Skeletal muscle satellite cell (primary cell): ENCODE measurements around the gene HNRNPUL2.
"Not testable (repeated sequence)": the region's sequence is repeated elsewhere in the genome, so short reads cannot be mapped to it uniquely, and the experiment has no call there.

Source experiments
- H3K27me3 ChIP-seq: 2 replicates; pipeline ENCODE4 v1.7.0; 2013; ENCODE audit warnings: low read length; ENCODE audit not compliant: control insufficient read depth, insufficient read depth
- H3K36me3 ChIP-seq: 2 replicates; pipeline ENCODE4 v1.7.0; 2013; ENCODE audit warnings: mild to moderate bottlenecking, control low read depth, low read length; ENCODE audit not compliant: insufficient read depth
- H3K4me1 ChIP-seq: 2 replicates; pipeline ENCODE4 v1.7.0; 2013; ENCODE audit warnings: low read length; ENCODE audit not compliant: control insufficient read depth, insufficient read depth
- H3K4me2 ChIP-seq: 2 replicates; pipeline ENCODE4 v1.7.0; 2013; ENCODE audit warnings: mild to moderate bottlenecking, low read length
- H3K4me3 ChIP-seq: 2 replicates; pipeline ENCODE4 v1.7.0; 2013; ENCODE audit warnings: low read length
- H3K9ac ChIP-seq: 2 replicates; pipeline ENCODE4 v1.7.0; 2013; ENCODE audit warnings: mild to moderate bottlenecking, low read depth, low read length, moderate library complexity
- H3K9me3 ChIP-seq: replicated peaks from 2 replicates; pipeline ENCODE4 v1.7.0; 2013; ENCODE audit warnings: mild to moderate bottlenecking, control low read depth, low read length

HNRNPUL2 gene

GRCh38 chr11:62693624-62694023 lies 33.6 kb downstream of the HNRNPUL2 start:
- H3K27me3 ChIP-seq, H3K4me3 ChIP-seq, H3K4me2 ChIP-seq, H3K9ac ChIP-seq, H3K9me3 ChIP-seq: not testable (repeated sequence)
- Histone ChIP-seq H3K36me3 (peaks cover 32% of the 10 kb centered on the region), H3K4me1 (peaks cover 17% of the 10 kb centered on the region)

DNA sequence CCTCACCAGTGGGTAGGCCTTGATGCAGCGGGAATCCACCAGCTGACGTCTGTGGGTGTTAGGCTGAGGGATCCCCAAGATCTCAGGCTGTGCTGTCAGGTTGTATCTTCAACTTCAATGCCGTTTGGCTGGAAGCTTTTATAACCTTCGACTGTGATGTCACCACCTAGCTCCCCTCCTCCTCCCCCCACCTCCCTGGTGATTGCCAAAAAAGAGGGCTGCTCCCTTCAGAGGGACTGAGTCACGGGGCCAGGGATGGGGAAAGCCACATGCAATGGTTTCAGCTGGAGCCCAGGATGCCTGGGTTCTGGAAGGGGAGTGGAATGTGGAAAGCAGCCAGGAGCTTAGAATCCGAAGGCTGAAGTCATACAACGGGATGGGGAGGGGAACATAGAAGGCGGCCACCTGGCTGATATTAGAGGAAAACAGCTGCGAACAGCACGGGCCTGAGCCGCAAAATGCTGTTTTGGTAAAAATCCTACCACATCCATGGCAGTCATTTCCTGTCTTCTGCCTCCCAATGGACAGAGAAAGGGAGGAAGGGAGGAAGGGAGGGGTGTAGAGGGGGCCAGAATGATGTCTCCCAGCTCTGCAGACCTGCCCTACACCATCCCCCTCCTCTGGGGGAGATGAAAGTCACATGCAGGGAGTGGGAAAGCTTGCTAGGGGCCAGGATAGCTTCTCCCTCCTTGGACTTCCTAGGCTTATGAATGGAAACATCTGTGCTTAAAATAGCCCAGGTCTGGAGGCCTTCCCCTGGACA lies 37.7 kb downstream of the HNRNPUL2 start, which contains the start of gene LRRN4CL:
LRRN4CL (minus strand) TSS at position 110 of the 763 bp plus-strand sequence. CDS start 1,022 bp downstream, outside the sequence.
- H3K4me3 ChIP-seq, result peak within 1 kb of the TSS; percentile 22
- H3K4me2 ChIP-seq, result peak within 1 kb of the TSS; percentile 33
- H3K4me1 ChIP-seq, result peaks cover 21% of the 10 kb centered on the region
- H3K27me3 ChIP-seq, result no peaks in the 10 kb centered on the region
- H3K36me3 ChIP-seq, result peaks cover 32% of the 10 kb centered on the region
- no peaks in the 10 kb centered on the region for H3K9me3 ChIP-seq
- H3K9ac ChIP-seq, result peak within 1 kb of the TSS; percentile 33

GRCh38 chr11:62688491-62688890 lies 38.8 kb downstream of the HNRNPUL2 start:
- Histone ChIP-seq H3K36me3 (peaks cover 28% of the 10 kb centered on the region), H3K27me3 (no peaks in the 10 kb centered on the region), H3K9me3 (no peaks in the 10 kb centered on the region), H3K4me2 (peak overlapping the region; percentile 6), H3K9ac (no peak overlapping the region), H3K4me3 (no peak overlapping the region), H3K4me1 (peaks cover 21% of the 10 kb centered on the region)

DNA sequence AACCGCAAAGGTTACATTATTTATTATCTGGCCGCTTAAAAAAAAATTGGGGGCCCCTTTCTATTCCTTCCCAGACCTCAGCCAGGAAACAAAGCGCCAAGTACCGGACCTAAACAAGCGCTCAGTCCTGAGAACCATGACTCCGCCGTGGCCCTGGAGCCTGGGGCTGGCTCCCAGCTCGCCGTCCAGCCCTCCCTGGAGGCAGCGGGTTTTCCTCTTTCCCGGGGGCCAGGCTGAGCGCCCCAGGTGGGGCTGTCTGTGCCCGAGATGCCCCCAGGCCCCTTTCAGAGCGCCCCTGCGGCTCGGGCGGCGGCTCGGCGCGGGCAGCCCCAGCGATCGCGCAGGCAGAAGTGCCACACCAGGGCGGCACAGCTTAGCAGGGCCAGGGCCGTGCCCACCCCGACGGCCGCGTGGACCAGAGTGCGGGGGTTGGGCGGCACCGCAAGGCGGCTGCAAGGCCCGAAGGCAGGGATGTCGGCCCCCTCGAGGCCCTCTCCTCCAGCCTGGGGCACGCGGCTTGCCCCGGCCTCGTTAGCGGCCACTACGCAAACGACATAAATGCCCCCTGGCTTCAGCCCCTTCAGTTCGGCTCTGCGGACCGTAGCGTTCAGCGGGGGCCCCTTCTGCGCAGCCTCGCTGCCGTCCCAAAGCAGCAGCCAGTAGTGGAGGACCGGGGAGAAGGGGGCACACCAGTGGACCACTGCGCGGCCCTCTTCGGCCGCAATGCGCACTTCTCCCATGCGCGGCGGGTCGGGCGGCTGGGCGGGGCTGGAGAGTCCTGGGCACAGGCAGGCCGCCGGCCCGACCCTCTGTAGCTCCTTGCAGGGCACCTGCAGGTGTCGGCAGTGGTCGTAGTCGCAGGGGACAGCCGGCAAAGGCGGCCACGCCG lies 39.5 kb downstream of the HNRNPUL2 start:
- Histone ChIP-seq H3K9ac (no peak overlapping the region), H3K36me3 (peaks cover 24% of the 10 kb centered on the region), H3K27me3 (no peaks in the 10 kb centered on the region), H3K4me3 (no peak overlapping the region), H3K4me2 (peak overlapping the region; percentile 6), H3K4me1 (peaks cover 21% of the 10 kb centered on the region), H3K9me3 (no peaks in the 10 kb centered on the region)

- Histone ChIP-seq H3K27me3 (no peaks in the 10 kb centered on the region), H3K4me1 (peaks cover 20% of the 10 kb centered on the region), H3K9ac (no peak overlapping the region), H3K4me3 (no peak overlapping the region), H3K9me3 (no peaks in the 10 kb centered on the region), H3K36me3 (peaks cover 2% of the 10 kb centered on the region), H3K4me2 (no peak overlapping the region)
Measured at GRCh38 chr11:62682518-62682917, 44.7 kb downstream of the HNRNPUL2 start.

GRCh38 chr11:62680825-62681240 lies 46.4 kb downstream of the HNRNPUL2 start:
- H3K4me2 ChIP-seq, result no peak overlapping the region
- no peak overlapping the region for H3K9ac ChIP-seq

GRCh38 chr11:62678770-62679696 lies 48.2 kb downstream of the HNRNPUL2 start, which contains the start of gene UBXN1:
Gene UBXN1, minus strand, starts transcription at chr11:62679073. Its CDS starts 150 bp downstream, at chr11:62678923.
- H3K27me3 ChIP-seq, result no peaks in the 10 kb centered on the region
- H3K4me3 ChIP-seq, result peak within 1 kb of the TSS; percentile 91
- peak within 1 kb of the TSS; percentile 96 for H3K9ac ChIP-seq
- peaks cover 24% of the 10 kb centered on the region for H3K4me1 ChIP-seq
- peaks cover 17% of the 10 kb centered on the region for H3K36me3 ChIP-seq
- peak within 1 kb of the TSS; percentile 85 for H3K4me2 ChIP-seq
- H3K9me3 ChIP-seq, result no peaks in the 10 kb centered on the region

More at GRCh38 chr11:62680825-62681240, 46.4 kb downstream of the HNRNPUL2 start:
- peaks cover 24% of the 10 kb centered on the region for H3K4me1 ChIP-seq
- no peaks in the 10 kb centered on the region for H3K9me3 ChIP-seq
- H3K4me3 ChIP-seq, result no peak overlapping the region
- peaks cover 13% of the 10 kb centered on the region for H3K36me3 ChIP-seq
- no peaks in the 10 kb centered on the region for H3K27me3 ChIP-seq

GRCh38 chr11:62678433-62678769 lies 48.9 kb downstream of the HNRNPUL2 start:
- peak overlapping the region; percentile 91 for H3K4me3 ChIP-seq
- H3K4me2 ChIP-seq, result peak overlapping the region; percentile 85
- H3K4me1 ChIP-seq, result peaks cover 25% of the 10 kb centered on the region
- H3K9me3 ChIP-seq, result no peaks in the 10 kb centered on the region
- peaks cover 17% of the 10 kb centered on the region for H3K36me3 ChIP-seq
- H3K27me3 ChIP-seq, result no peaks in the 10 kb centered on the region
- H3K9ac ChIP-seq, result peak overlapping the region; percentile 96

DNA sequence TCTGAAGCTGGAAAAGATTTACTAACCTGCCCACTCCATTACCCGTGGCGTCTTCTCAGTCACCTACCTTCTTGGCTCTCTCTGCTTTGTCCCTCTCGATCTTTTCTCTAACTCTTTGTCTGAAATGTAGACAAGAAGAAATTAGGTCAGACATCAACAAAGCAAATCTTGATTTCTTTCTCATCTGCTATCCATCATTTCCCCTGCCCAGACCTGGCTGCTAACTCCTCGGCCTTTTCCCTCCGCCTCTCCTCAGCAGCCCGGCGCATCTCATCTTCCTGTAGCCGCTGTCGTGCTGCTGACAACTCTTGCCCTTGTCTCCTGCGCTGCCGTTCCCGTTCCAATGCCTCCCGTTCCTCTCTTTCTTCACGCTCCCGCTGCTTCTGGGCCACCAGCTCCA lies 49.5 kb downstream of the HNRNPUL2 start:
- Histone ChIP-seq H3K4me2 (peak overlapping the region; percentile 85), H3K4me1 (peaks cover 32% of the 10 kb centered on the region), H3K4me3 (peak overlapping the region; percentile 91), H3K36me3 (peaks cover 21% of the 10 kb centered on the region), H3K9me3 (no peaks in the 10 kb centered on the region), H3K27me3 (no peaks in the 10 kb centered on the region), H3K9ac (peak overlapping the region; percentile 96)

GRCh38 chr11:62677156-62677555 lies 50.1 kb downstream of the HNRNPUL2 start:
- no peak overlapping the region for H3K4me3 ChIP-seq
- H3K9me3 ChIP-seq, result no peaks in the 10 kb centered on the region
- H3K36me3 ChIP-seq, result peaks cover 21% of the 10 kb centered on the region
- peaks cover 37% of the 10 kb centered on the region for H3K4me1 ChIP-seq
- H3K4me2 ChIP-seq, result peak overlapping the region; percentile 85
- H3K9ac ChIP-seq, result no peak overlapping the region
- H3K27me3 ChIP-seq, result no peaks in the 10 kb centered on the region
